Measurements from ENCODE around the gene ENDOV. TPM values are rescaled to one million over a fixed set of nuclear protein-coding genes. Genes with fewer than 3 reads are reported as not detected.

Gene ENDOV
- total RNA-seq, 3 donors from 2014 or later, result 24.1 to 29.7 (median 24.9) TPM

DNA sequence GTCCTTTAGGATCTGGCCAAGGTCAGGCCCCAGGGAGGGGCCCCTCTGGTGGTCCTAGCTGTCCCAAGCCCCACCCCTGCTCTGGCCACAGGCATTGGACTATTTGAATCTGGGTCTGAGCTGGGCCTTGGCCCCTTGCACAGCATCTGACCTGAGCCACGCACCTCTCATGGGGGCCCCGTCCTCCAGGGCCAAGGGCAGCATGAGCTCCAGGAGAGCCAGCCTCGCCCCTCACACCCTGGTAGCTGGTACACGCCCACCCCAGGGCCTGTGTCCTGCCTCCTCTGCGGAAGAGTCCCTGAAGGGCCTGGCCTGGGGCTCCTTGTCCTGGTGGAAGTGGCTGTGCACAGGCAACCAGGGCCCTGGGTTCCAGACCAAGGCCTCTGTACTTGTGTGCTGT, 23.8 kb downstream of the ENDOV start:
- no peak for ATAC-seq
- TF ChIP-seq, protein P1, sequence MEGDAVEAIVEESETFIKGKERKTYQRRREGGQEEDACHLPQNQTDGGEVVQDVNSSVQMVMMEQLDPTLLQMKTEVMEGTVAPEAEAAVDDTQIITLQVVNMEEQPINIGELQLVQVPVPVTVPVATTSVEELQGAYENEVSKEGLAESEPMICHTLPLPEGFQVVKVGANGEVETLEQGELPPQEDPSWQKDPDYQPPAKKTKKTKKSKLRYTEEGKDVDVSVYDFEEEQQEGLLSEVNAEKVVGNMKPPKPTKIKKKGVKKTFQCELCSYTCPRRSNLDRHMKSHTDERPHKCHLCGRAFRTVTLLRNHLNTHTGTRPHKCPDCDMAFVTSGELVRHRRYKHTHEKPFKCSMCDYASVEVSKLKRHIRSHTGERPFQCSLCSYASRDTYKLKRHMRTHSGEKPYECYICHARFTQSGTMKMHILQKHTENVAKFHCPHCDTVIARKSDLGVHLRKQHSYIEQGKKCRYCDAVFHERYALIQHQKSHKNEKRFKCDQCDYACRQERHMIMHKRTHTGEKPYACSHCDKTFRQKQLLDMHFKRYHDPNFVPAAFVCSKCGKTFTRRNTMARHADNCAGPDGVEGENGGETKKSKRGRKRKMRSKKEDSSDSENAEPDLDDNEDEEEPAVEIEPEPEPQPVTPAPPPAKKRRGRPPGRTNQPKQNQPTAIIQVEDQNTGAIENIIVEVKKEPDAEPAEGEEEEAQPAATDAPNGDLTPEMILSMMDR (IDR thresholded peaks at IDR 0.05), result no peak

DNA sequence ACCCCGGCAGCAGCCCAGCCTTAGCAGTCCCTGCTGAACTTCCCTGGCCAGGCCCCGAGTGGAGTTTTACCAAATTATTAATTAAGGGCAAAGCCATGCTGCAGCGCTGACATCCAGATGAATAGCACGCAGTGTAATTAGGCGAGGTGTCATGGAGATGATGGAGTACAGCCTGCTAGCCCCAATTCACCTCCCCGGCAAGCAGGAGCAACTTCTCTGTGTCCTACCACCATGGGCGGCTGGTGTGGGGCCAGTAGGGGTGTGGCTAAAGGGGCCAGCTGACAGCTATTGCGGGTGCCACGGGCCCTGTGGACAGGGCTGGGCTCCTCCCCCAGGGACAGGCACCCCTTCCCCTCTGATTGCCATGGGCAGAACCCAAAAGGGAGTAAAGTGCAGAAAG, 24.5 kb downstream of the ENDOV start:
- Histone ChIP-seq H3K9me3 (no peaks in the 10 kb centered on the region), H3K36me3 (ENCODE audit: low read depth) (no peaks in the 10 kb centered on the region), H3K4me3 (no peak overlapping the region), H3K4me1 (ENCODE audit: low read depth) (no peaks in the 10 kb centered on the region)
- intact Hi-C loops (cut with DNase I, micrococcal nuclease), result no loop called here
- DNase-seq (no peak), ATAC-seq (no peak)
- TF ChIP-seq, protein P1 (IDR thresholded peaks at IDR 0.05), result no peak

More for the DNA sequence above, 23.8 kb downstream of the ENDOV start:
- H3K4me1 ChIP-seq (ENCODE audit: low read depth), result no peaks in the 10 kb centered on the region
- DNase-seq, result no peak
- H3K9me3 ChIP-seq, result no peaks in the 10 kb centered on the region
- intact Hi-C loops (cut with DNase I, micrococcal nuclease), result no loop called here
- H3K4me3 ChIP-seq, result no peak overlapping the region
- no peaks in the 10 kb centered on the region for H3K36me3 ChIP-seq (ENCODE audit: low read depth)

DNA sequence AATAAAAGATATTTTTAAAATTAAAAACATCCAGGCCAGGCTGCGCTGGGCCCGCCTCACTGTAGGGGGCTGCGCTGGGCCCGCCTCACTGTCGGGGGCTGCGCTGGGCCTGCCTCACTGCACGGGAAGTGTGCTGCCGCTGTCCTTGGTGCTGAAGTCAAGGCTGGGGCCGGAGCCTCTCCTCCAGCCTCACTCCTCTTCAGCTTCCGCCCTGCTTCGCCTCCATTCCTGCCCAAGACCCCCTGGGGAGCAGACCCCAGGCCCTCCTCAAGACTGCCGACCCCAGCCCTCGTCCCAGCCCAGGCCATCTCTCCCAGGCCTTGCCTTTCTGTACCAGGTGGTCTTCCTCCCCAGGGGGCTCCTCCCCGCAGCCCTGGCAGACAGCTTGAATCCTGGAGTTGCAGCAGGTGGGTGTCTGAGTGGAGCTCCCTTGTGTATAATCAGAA, 26.2 kb downstream of the ENDOV start:
- no peaks in the 10 kb centered on the region for H3K9me3 ChIP-seq
- no peaks in the 10 kb centered on the region for H3K36me3 ChIP-seq (ENCODE audit: low read depth)
- intact Hi-C loops (cut with DNase I, micrococcal nuclease), result no loop called here
- DNase-seq (peak in 2 of 3 donors; percentile 44), ATAC-seq (no peak)
- H3K4me1 ChIP-seq (ENCODE audit: low read depth), result no peaks in the 10 kb centered on the region
- TF ChIP-seq, protein P1 (IDR thresholded peaks at IDR 0.05), result no peak
- no peak overlapping the region for H3K4me3 ChIP-seq

DNA sequence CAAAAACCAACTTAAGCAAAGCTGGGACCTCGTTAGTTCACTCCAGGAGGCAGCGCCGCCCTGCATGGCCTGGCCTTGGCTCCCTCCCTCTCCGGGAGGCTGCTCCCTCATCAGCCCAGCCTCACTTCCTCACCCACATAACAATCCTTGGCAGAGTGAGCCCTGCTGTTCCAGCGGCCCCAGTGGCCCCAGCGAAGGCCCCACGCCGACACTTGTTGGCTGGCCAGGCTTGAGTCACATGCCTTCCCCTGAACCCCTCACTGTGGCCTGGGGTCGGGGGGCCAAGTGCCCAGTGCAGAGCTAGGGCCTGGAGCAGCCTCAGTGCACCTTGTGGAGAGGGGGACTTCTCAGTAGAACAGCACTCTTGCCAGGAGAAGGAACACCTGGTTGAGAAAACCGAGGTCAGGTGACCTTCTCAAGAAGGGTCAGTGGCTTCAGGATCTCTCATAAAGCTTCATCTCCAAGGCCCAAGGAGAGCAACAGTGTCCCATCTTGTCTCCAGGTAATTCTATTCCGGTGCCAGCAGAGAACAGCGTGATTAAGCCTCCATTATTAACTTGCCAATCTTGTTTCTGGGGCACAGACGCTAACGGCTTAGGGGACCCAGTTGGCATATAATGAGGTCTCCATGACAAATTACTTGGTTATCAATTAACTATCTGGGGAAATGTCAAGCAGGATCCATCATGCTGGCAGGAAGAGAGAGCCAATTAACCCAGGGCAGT, 26.8 kb downstream of the ENDOV start:
- TF ChIP-seq, protein P1 (IDR thresholded peaks at IDR 0.05), result no peak
- no peak for ATAC-seq
- intact Hi-C loops (cut with DNase I, micrococcal nuclease), result no loop called here
- no peak for DNase-seq
- H3K36me3 ChIP-seq (ENCODE audit: low read depth), result no peaks in the 10 kb centered on the region
- H3K4me3 ChIP-seq, result no peak overlapping the region
- H3K4me1 ChIP-seq (ENCODE audit: low read depth), result no peaks in the 10 kb centered on the region
- no peaks in the 10 kb centered on the region for H3K9me3 ChIP-seq

DNA sequence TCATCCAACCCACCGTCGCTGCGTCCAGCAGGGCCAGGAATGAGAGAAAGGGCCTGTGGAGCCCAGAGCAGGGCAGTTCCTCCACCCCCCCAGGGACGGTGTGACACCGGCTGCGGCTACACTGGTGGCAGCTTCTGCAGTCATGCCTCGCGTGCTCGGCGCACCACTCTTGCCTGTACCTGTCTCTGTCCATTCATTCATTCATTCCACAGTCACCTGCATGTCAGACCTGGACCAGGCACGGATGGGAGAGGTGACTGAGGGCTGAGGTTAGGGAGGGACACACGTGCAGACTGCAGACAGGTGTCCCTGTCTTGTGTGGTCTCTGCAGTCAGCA, 27.3 kb downstream of the ENDOV start:
- H3K4me3 ChIP-seq, result no peak overlapping the region
- intact Hi-C loops (cut with DNase I, micrococcal nuclease), result no loop called here
- DNase-seq (no peak), ATAC-seq (no peak)
- TF ChIP-seq, protein P1 (IDR thresholded peaks at IDR 0.05), result no peak
- H3K9me3 ChIP-seq, result no peaks in the 10 kb centered on the region
- no peaks in the 10 kb centered on the region for H3K36me3 ChIP-seq (ENCODE audit: low read depth)
- no peaks in the 10 kb centered on the region for H3K4me1 ChIP-seq (ENCODE audit: low read depth)
